ENCODE results near the gene CDX2. TPM values are rescaled to one million over a fixed set of nuclear protein-coding genes. Genes with fewer than 3 reads are reported as not detected.

The CDX2 gene
- polyA plus RNA-seq, 1 donor from 2014 or later: not detected

- peaks cover 0 to 1% (median 0%) of the 10 kb centered on the region in 3 donors for H3K4me1 Mint-ChIP-seq
- no peaks in the 10 kb centered on the region for H3K36me3 Mint-ChIP-seq
- no peak overlapping the region for H3K4me3 Mint-ChIP-seq
- H3K9me3 Mint-ChIP-seq: peaks cover 0 to 6% (median 2%) of the 10 kb centered on the region in 3 donors
- H3K27ac Mint-ChIP-seq: peak overlapping the region in 1 of 3 donors; percentile 66
- peaks cover 40% of the 10 kb centered on the region for H3K27me3 Mint-ChIP-seq
These were observed 35.4 kb downstream of the CDX2 start for GRCh38 chr13:27933580-27934328.

GRCh38 chr13:27933118-27933517 lies 36.0 kb downstream of the CDX2 start:
- H3K36me3 Mint-ChIP-seq: no peaks in the 10 kb centered on the region
- H3K4me1 Mint-ChIP-seq: peaks cover 0 to 1% (median 0%) of the 10 kb centered on the region in 3 donors
- H3K27ac Mint-ChIP-seq: peak overlapping the region in 1 of 3 donors; percentile 66
- no peak overlapping the region for H3K4me3 Mint-ChIP-seq
- peaks cover 44% of the 10 kb centered on the region for H3K27me3 Mint-ChIP-seq
- H3K9me3 Mint-ChIP-seq: peaks cover 0 to 6% (median 2%) of the 10 kb centered on the region in 3 donors

- Mint-ChIP-seq H3K36me3 (no peaks in the 10 kb centered on the region), H3K27ac (peak overlapping the region; percentile 0 to 68 (median 0)), H3K27me3 (peaks cover 70% of the 10 kb centered on the region), H3K4me3 (peak overlapping the region in 1 of 4 donors; percentile 33), H3K9me3 (peaks cover 0 to 8% (median 7%) of the 10 kb centered on the region in 3 donors), H3K4me1 (peaks cover 3 to 8% (median 5%) of the 10 kb centered on the region in 3 donors)
These were observed 39.2 kb downstream of the CDX2 start for GRCh38 chr13:27929868-27930267.

- peak overlapping the region in 2 of 4 donors; percentile 23 to 33 for H3K4me3 Mint-ChIP-seq
- H3K9me3 Mint-ChIP-seq: peaks cover 0 to 8% (median 7%) of the 10 kb centered on the region in 3 donors
- peaks cover 72% of the 10 kb centered on the region for H3K27me3 Mint-ChIP-seq
- peak overlapping the region; percentile 63 to 86 (median 68) for H3K27ac Mint-ChIP-seq
- no peaks in the 10 kb centered on the region for H3K36me3 Mint-ChIP-seq
- peaks cover 5 to 8% (median 5%) of the 10 kb centered on the region in 3 donors for H3K4me1 Mint-ChIP-seq
These were observed 40.0 kb downstream of the CDX2 start for GRCh38 chr13:27928805-27929753.

GRCh38 chr13:27928353-27928804 lies 40.7 kb downstream of the CDX2 start:
- H3K9me3 Mint-ChIP-seq: peaks cover 0 to 10% (median 10%) of the 10 kb centered on the region in 3 donors
- peaks cover 72% of the 10 kb centered on the region for H3K27me3 Mint-ChIP-seq
- H3K36me3 Mint-ChIP-seq: no peaks in the 10 kb centered on the region
- peak overlapping the region in 1 of 4 donors; percentile 23 for H3K4me3 Mint-ChIP-seq
- H3K4me1 Mint-ChIP-seq: peaks cover 6 to 11% (median 10%) of the 10 kb centered on the region in 3 donors
- H3K27ac Mint-ChIP-seq: peak overlapping the region; percentile 63 to 86 (median 67)

GRCh38 chr13:27927444-27928352 lies 41.4 kb downstream of the CDX2 start:
- Mint-ChIP-seq H3K27me3 (peaks cover 78% of the 10 kb centered on the region), H3K4me3 (peak overlapping the region in 2 of 4 donors; percentile 70 to 82), H3K9me3 (peaks cover 0 to 12% (median 11%) of the 10 kb centered on the region in 3 donors), H3K4me1 (peaks cover 6 to 14% (median 10%) of the 10 kb centered on the region in 3 donors), H3K36me3 (no peaks in the 10 kb centered on the region), H3K27ac (peak overlapping the region; percentile 67 to 90 (median 85))

GRCh38 chr13:27926644-27927434 lies 42.3 kb downstream of the CDX2 start:
- Mint-ChIP-seq H3K4me1 (peaks cover 6 to 14% (median 10%) of the 10 kb centered on the region in 3 donors), H3K27me3 (peaks cover 77% of the 10 kb centered on the region), H3K4me3 (peak overlapping the region in 3 of 4 donors; percentile 38 to 82 (median 70)), H3K36me3 (no peaks in the 10 kb centered on the region), H3K27ac (peak overlapping the region; percentile 67 to 90 (median 85)), H3K9me3 (peaks cover 0 to 12% (median 11%) of the 10 kb centered on the region in 3 donors)

GRCh38 chr13:27925220-27925991 lies 43.7 kb downstream of the CDX2 start:
- peak overlapping the region in 2 of 3 donors; percentile 12 to 53 for H3K27ac Mint-ChIP-seq
- H3K27me3 Mint-ChIP-seq: peaks cover 70% of the 10 kb centered on the region
- peaks cover 12 to 20% (median 12%) of the 10 kb centered on the region in 3 donors for H3K4me1 Mint-ChIP-seq
- peaks cover 0 to 10% (median 8%) of the 10 kb centered on the region in 3 donors for H3K9me3 Mint-ChIP-seq
- H3K4me3 Mint-ChIP-seq: peak overlapping the region in 2 of 4 donors; percentile 38 to 63
- H3K36me3 Mint-ChIP-seq: no peaks in the 10 kb centered on the region

GRCh38 chr13:27924529-27925141 lies 44.5 kb downstream of the CDX2 start:
- peak overlapping the region in 1 of 4 donors; percentile 63 for H3K4me3 Mint-ChIP-seq
- H3K27ac Mint-ChIP-seq: peak overlapping the region in 2 of 3 donors; percentile 53 to 76
- peaks cover 0 to 10% (median 5%) of the 10 kb centered on the region in 3 donors for H3K9me3 Mint-ChIP-seq
- no peaks in the 10 kb centered on the region for H3K36me3 Mint-ChIP-seq
- H3K27me3 Mint-ChIP-seq: peaks cover 64% of the 10 kb centered on the region
- peaks cover 12 to 20% (median 13%) of the 10 kb centered on the region in 3 donors for H3K4me1 Mint-ChIP-seq

- Mint-ChIP-seq H3K27ac (peak overlapping the region; percentile 85 to 96 (median 87)), H3K36me3 (no peaks in the 10 kb centered on the region), H3K4me3 (peak overlapping the region in 2 of 4 donors; percentile 72 to 89), H3K9me3 (peaks cover 0 to 10% (median 5%) of the 10 kb centered on the region in 3 donors), H3K4me1 (peaks cover 12 to 20% (median 13%) of the 10 kb centered on the region in 3 donors), H3K27me3 (peaks cover 62% of the 10 kb centered on the region)
These were observed 45.2 kb downstream of the CDX2 start for GRCh38 chr13:27923794-27924528.

GRCh38 chr13:27922883-27923612 lies 46.1 kb downstream of the CDX2 start:
- H3K4me1 Mint-ChIP-seq: peaks cover 14 to 20% (median 16%) of the 10 kb centered on the region in 3 donors
- H3K9me3 Mint-ChIP-seq: peaks cover 0 to 10% (median 4%) of the 10 kb centered on the region in 3 donors
- peaks cover 64% of the 10 kb centered on the region for H3K27me3 Mint-ChIP-seq
- no peaks in the 10 kb centered on the region for H3K36me3 Mint-ChIP-seq
- H3K4me3 Mint-ChIP-seq: peak overlapping the region in 1 of 4 donors; percentile 82
- peak overlapping the region; percentile 85 to 96 (median 87) for H3K27ac Mint-ChIP-seq

Measured in IgD-negative memory B cell (primary cell).